ENCODE results near the gene CAPN5. TPM values are rescaled to one million over a fixed set of nuclear protein-coding genes. Genes with fewer than 3 reads are reported as not detected.

The CAPN5 gene
- total RNA-seq, 1 experiment from 2014 or later: 12.9 TPM

GRCh38 chr11:77167111-77167626 is 100.4 kb downstream of the CAPN5 start:
- no peak for DNase-seq (ENCODE audit: low read depth)

- DNase-seq (ENCODE audit: low read depth): no peak
Observed at GRCh38 chr11:77167791-77168190, 101.0 kb downstream of the CAPN5 start.

GRCh38 chr11:77170107-77170506 is 103.3 kb downstream of the CAPN5 start:
- no peak for DNase-seq (ENCODE audit: low read depth)

- DNase-seq (ENCODE audit: low read depth): no peak
Observed at GRCh38 chr11:77171254-77171653, 104.5 kb downstream of the CAPN5 start.

- no peak for DNase-seq (ENCODE audit: low read depth)
Observed at GRCh38 chr11:77171885-77172665, 105.3 kb downstream of the CAPN5 start.

GRCh38 chr11:77172666-77172982 is 105.9 kb downstream of the CAPN5 start:
- DNase-seq (ENCODE audit: low read depth): no peak

GRCh38 chr11:77173494-77173893 is 106.7 kb downstream of the CAPN5 start:
- DNase-seq (ENCODE audit: low read depth): no peak

GRCh38 chr11:77174559-77174958 is 107.8 kb downstream of the CAPN5 start:
- no peak for DNase-seq (ENCODE audit: low read depth)

GRCh38 chr11:77175021-77175842 is 108.5 kb downstream of the CAPN5 start:
- DNase-seq (ENCODE audit: low read depth): no peak

Other genes starting within 250 kb of the CAPN5 start
- gene ACER3, start 206.1 kb upstream of the CAPN5 start, total RNA-seq (2014; rRNA removed; shearing (Covaris generic)): 13.3 and 15.0 TPM in 2 replicates
- not detected in 2 replicates for gene B3GNT6, start 32.6 kb upstream of the CAPN5 start, total RNA-seq (2014; rRNA removed; shearing (Covaris generic))
- gene OMP, start 35.9 kb downstream of the CAPN5 start, total RNA-seq (2014; rRNA removed; shearing (Covaris generic)): 0.58 TPM in 1 of 2 replicates, not detected in the other
- 0.37 and 0.51 TPM in 2 replicates for gene MYO7A, start 61.3 kb downstream of the CAPN5 start, total RNA-seq (2014; rRNA removed; shearing (Covaris generic))
- gene GDPD4, start 234.7 kb downstream of the CAPN5 start, total RNA-seq (2014; rRNA removed; shearing (Covaris generic)): not detected in 2 replicates